ENCODE data around the gene PRM1. TPM values are rescaled to one million over a fixed set of nuclear protein-coding genes. Genes with fewer than 3 reads are reported as not detected.

PRM1 gene
- total RNA-seq, 4 donors from 2014 or later = not detected

- H3K27ac ChIP-seq = no peak overlapping the region
- no peak overlapping the region for H3K4me3 ChIP-seq
- DNase-seq (ENCODE audit: low spot score in 2 of 2) = no peak
- H3K9me3 ChIP-seq = no peaks in the 10 kb centered on the region
- no peaks in the 10 kb centered on the region for H3K36me3 ChIP-seq
- H3K4me1 ChIP-seq = peaks cover 17% of the 10 kb centered on the region
- no peaks in the 10 kb centered on the region for H3K27me3 ChIP-seq
- 79% methylated on average over 21 of the region's 23 CpGs for WGBS
- TF ChIP-seq POLR2A (IDR thresholded peaks at IDR 0.05) (no peak), CTCF (IDR thresholded peaks at IDR 0.05) (no peak), POLR2AphosphoS5 (IDR thresholded peaks at IDR 0.05) (no peak), EP300 (IDR thresholded peaks at IDR 0.05) (no peak)
These were observed 46.4 kb upstream of the PRM1 start for GRCh38 chr16:11327277-11328171.

GRCh38 chr16:11326737-11327276 lies 45.7 kb upstream of the PRM1 start:
- WGBS = 87% methylated on average over 9 of the region's 9 CpGs
- TF ChIP-seq POLR2AphosphoS5 (IDR thresholded peaks at IDR 0.05) (no peak), POLR2A (IDR thresholded peaks at IDR 0.05) (no peak)
- H3K36me3 ChIP-seq = no peaks in the 10 kb centered on the region

GRCh38 chr16:11326084-11326736 lies 45.1 kb upstream of the PRM1 start:
- DNase-seq (ENCODE audit: low spot score in 2 of 2) = no peak
- no peak for TF ChIP-seq POLR2A (IDR thresholded peaks at IDR 0.05)
- TF ChIP-seq CTCF (IDR thresholded peaks at IDR 0.05) = no peak
- no peak for TF ChIP-seq EP300 (IDR thresholded peaks at IDR 0.05)
- TF ChIP-seq POLR2AphosphoS5 (IDR thresholded peaks at IDR 0.05) = no peak
- H3K27me3 ChIP-seq = no peaks in the 10 kb centered on the region
- 95% methylated on average over 9 of the region's 9 CpGs for WGBS
- no peaks in the 10 kb centered on the region for H3K36me3 ChIP-seq
- no peaks in the 10 kb centered on the region for H3K9me3 ChIP-seq
- peaks cover 17% of the 10 kb centered on the region for H3K4me1 ChIP-seq
- no peak overlapping the region for H3K27ac ChIP-seq
- no peak overlapping the region for H3K4me3 ChIP-seq

More at GRCh38 chr16:11326737-11327276, 45.7 kb upstream of the PRM1 start:
- Histone ChIP-seq H3K27ac (no peak overlapping the region), H3K9me3 (no peaks in the 10 kb centered on the region), H3K4me1 (peaks cover 17% of the 10 kb centered on the region), H3K27me3 (no peaks in the 10 kb centered on the region), H3K4me3 (no peak overlapping the region)
- no peak for DNase-seq (ENCODE audit: low spot score in 2 of 2)

GRCh38 chr16:11325404-11326083 lies 44.4 kb upstream of the PRM1 start:
- no peak for TF ChIP-seq EP300 (IDR thresholded peaks at IDR 0.05)
- no peak for TF ChIP-seq CTCF (IDR thresholded peaks at IDR 0.05)
- TF ChIP-seq POLR2AphosphoS5 (IDR thresholded peaks at IDR 0.05) = no peak
- TF ChIP-seq POLR2A (IDR thresholded peaks at IDR 0.05) = no peak
- H3K4me1 ChIP-seq = peaks cover 17% of the 10 kb centered on the region
- WGBS = 85% methylated on average over 10 of the region's 10 CpGs
- H3K36me3 ChIP-seq = no peaks in the 10 kb centered on the region
- no peak overlapping the region for H3K4me3 ChIP-seq
- H3K27me3 ChIP-seq = no peaks in the 10 kb centered on the region
- H3K27ac ChIP-seq = no peak overlapping the region
- H3K9me3 ChIP-seq = no peaks in the 10 kb centered on the region
- DNase-seq (ENCODE audit: low spot score in 2 of 2) = no peak

DNA sequence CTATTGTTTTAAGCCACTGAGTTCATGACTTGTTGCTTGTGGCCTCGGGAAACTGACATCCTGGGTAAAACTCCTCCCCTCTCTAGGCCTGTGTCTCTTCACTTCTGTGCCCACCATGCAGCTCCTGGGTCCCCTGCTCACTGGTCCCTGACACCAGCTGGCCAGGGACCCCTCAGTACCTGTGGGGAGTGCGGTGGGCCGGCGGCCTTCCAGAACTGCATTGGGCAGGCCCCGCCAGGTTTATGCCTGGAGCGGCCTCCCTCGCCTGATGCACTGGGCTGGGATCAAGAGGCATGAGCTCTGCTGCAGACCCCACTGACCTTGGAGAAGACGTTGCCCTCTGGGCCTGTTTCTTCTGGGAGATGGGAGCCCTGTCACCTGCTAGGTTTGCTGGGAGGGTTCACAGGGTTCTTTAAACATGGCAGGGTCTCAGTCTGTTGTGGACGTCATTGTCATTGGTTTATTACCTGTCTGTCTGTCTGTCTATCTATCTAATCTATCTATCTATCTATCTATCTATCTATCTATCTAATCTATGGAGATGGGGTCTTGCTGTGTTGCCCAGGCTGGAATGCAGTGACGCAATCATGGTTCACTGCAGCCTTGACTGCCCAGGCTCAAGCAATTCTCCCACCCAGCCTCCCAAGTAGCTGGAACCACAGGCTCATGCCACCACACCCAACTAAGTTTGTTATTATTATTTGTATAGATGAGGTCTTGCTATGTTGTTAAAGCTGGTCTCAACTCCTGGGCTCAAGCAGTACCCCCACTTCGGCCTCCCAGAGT lies 42.6 kb upstream of the PRM1 start:
- 94% methylated on average over 8 of the region's 11 CpGs for WGBS
- Histone ChIP-seq H3K27me3 (no peaks in the 10 kb centered on the region), H3K27ac (no peak overlapping the region), H3K4me3 (no peak overlapping the region), H3K36me3 (no peaks in the 10 kb centered on the region), H3K4me1 (peaks cover 11% of the 10 kb centered on the region), H3K9me3 (no peaks in the 10 kb centered on the region)
- TF ChIP-seq EP300 (IDR thresholded peaks at IDR 0.05) (no peak), POLR2AphosphoS5 (IDR thresholded peaks at IDR 0.05) (no peak), POLR2A (IDR thresholded peaks at IDR 0.05) (no peak), CTCF (IDR thresholded peaks at IDR 0.05) (no peak)
- DNase-seq (ENCODE audit: low spot score in 2 of 2) = no peak

Data from suprapubic skin (tissue), 4 donors.